Measurements from ENCODE around the gene NEURL3. TPM values are rescaled to one million over a fixed set of nuclear protein-coding genes. Genes with fewer than 3 reads are reported as not detected.

Gene NEURL3
- 0.34 and 1.7 TPM in 2 replicates for total RNA-seq

GRCh38 chr2:96505231-96505889 is at the start of gene NEURL3:
NEURL3 (minus strand) TSS chr2:96505357; CDS start chr2:96505286, 71 bp downstream.

GRCh38 chr2:96536445-96537065 is 31.4 kb upstream of the NEURL3 start, which contains the start of gene ARID5A:
ARID5A (plus strand) TSS chr2:96536752; CDS start chr2:96536827, 75 bp downstream.

Other genes starting within 250 kb of the NEURL3 start
- gene TMEM127, start 239.4 kb downstream of the NEURL3 start, total RNA-seq = 30.7 and 35.7 TPM in 2 replicates
- gene CIAO1, start 239.1 kb downstream of the NEURL3 start, total RNA-seq = 91.0 and 92.4 TPM in 2 replicates
- 83.0 and 83.8 TPM in 2 replicates for gene SNRNP200, start 199.8 kb downstream of the NEURL3 start, total RNA-seq
- gene ITPRIPL1, start 180.0 kb downstream of the NEURL3 start, total RNA-seq = 3.2 and 4.1 TPM in 2 replicates
- 32.5 and 47.8 TPM in 2 replicates for gene NCAPH, start 169.6 kb downstream of the NEURL3 start, total RNA-seq
- 11.8 and 14.7 TPM in 2 replicates for gene ARID5A, start 31.4 kb upstream of the NEURL3 start, total RNA-seq
- gene KANSL3, start 133.0 kb upstream of the NEURL3 start, total RNA-seq = 18.8 and 23.1 TPM in 2 replicates
- not detected in 2 replicates for gene FER1L5, start 137.4 kb upstream of the NEURL3 start, total RNA-seq
- 16.8 and 19.4 TPM in 2 replicates for gene LMAN2L, start 234.7 kb upstream of the NEURL3 start, total RNA-seq